NCI-H2107 treated with DMSO at 0.1 percent for 48 hours (cell line): ENCODE data around the gene TSSK1B.
"Not testable (repeated sequence)": the region's sequence is repeated elsewhere in the genome, so short reads cannot be mapped to it uniquely, and the experiment has no call there.

Experiments used
- DNase-seq: peaks from one replicate; lab custom pipeline; 2025; ENCODE audit not compliant: unreplicated experiment; lab: John Stamatoyannopoulos, UW

The TSSK1B gene, protein sequence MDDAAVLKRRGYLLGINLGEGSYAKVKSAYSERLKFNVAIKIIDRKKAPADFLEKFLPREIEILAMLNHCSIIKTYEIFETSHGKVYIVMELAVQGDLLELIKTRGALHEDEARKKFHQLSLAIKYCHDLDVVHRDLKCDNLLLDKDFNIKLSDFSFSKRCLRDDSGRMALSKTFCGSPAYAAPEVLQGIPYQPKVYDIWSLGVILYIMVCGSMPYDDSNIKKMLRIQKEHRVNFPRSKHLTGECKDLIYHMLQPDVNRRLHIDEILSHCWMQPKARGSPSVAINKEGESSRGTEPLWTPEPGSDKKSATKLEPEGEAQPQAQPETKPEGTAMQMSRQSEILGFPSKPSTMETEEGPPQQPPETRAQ

DNA sequence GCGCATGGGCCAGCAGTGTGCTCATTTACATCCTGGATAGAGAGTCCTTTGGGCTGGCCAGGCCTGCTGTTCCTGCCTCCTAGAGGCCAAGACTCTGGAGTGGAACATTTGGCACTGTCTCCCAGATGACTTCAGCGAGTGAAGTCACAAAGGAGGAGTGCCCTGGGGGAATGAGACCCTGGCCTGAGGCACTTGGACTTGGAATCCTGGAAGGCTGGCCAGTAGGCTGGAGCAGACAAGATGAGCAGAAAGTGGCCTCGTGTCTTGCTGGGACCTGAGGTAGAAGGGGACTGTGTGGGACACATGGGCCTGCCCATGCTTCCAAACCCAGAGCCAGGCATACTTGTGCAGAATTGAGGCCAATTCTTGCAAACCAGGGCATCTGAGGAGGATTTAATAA is at the start of gene TSSK1B:
Gene TSSK1B (minus strand): TSS at position 101 of the 400 bp plus-strand sequence. CDS start 150 bp downstream, outside the sequence.
- no peak for DNase-seq

DNA sequence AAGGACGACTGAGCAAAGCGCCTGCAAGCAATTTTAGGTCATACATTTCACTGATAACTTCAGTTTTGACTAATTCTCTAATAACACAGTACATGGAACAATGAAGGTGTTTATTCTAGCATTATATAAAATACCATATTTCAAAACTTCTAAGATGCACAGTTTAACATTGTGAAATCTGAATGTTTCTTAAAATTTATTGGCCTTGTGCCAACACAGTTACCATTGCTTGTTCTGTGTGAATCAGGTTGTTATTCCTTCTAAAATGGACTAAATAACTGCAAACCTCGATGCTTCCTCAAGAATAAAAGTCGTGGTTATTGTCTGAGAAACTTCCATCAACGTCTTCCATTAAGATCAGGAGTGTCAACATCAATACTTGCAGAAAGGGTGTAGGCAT is 45.5 kb upstream of the TSSK1B start:
- no peak for DNase-seq

DNA sequence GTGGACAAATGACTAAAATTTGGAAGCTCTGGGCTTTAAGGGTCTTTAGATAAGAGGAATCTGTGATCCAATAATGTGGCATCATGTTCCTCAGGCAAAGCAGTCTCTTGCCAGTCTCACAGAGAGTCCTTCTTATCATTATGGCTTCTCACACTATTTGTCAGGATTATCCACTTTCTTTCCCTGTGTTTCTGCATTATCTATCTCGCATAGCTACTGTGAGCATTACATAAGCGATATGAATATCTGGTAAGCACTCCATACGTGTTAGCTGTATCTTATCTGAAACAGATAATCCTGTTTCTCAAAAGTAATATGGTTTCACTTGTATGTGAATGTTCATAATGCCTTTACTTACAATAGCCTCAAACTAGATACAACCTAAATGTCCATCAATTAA is 43.9 kb upstream of the TSSK1B start:
- no peak for DNase-seq

DNA sequence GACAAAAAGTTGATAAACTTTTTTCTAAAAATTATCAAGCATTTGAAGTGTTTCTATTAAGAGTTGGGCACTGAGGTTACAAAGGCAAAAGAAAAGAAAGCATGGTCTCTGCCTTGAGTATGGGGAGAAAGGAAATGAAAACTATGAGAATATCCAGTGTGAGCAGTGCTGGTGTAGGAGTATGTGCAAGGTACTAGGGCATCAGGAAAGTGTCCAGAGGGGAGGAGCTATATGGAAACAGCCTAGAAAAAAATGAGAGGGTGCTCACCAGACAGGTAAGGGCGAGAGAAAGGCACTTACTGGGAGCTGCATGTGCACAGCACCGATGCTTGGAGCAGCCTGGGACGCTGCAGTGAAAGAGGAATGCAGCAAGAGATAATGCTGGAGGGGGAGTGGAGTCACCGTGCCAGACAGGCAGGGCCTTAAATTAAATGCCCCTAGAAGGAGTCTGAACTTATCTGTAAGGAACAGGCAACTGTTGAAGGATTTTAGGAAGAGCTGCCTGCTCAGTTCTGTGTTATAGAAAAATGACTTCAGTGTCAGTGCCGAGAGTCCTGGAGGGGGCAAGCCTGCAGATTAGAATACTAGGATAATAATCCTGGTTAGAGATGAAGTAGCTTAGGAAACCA is 39.4 kb upstream of the TSSK1B start:
- DNase-seq: no peak

DNA sequence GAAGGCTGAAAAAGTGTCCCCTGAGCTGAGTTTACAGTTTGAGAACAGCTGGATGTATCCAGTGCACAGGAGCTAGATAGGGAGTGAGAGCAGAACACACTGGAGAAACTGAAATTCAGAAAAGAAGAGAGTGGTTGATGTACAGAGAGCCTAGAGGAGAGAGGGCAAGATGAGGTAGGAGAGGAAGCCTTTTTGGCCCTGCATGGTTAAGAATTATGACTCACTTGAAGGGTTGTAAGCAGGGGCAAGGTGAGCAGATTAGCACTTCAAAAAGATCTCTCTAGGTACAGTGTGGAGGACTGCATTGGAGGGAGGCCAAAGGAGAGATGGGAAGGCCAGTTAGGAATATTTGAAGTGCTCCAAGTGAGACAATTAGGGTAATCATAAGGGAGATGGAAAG is 28.2 kb upstream of the TSSK1B start:
- DNase-seq: no peak

DNA sequence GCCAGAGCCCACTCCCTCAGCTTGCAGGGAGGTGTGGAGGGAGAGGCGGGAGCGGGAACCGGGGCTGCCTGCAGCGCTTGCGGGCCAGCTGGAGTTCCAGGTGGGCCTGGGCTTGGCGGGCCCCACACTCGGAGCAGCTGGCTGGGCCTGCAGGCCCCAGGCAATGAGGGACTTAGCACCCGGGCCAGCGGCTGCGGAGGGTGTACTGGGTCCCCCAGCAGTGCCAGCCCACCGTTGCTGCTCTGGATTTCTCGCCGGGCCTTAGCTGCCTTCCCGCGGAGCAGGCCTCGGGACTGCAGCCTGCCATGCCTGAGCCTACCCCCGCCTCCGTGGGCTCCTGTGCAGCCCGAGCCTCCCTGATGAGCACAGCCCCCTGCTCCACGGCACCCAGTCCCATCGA is 22.3 kb upstream of the TSSK1B start:
- DNase-seq: not testable (repeated sequence)

DNA sequence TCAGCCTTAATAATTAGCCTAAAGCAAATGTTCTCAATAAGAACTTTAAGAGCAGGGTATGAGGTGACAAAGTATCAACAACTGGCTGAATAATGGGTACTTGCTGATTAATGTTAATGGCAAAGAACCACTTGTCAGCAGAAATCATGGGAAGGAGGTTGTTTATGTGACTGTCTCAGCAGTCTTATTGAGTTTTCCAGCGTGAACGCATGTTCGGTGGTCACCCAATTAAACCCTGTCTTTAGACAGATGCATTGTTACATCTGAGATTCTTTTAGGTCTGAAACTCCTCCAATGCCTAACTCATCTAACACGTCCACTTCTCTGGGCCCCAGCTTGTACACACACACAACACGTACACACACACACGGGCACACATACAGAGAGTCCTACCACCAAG is 18.2 kb upstream of the TSSK1B start:
- DNase-seq: no peak

DNA sequence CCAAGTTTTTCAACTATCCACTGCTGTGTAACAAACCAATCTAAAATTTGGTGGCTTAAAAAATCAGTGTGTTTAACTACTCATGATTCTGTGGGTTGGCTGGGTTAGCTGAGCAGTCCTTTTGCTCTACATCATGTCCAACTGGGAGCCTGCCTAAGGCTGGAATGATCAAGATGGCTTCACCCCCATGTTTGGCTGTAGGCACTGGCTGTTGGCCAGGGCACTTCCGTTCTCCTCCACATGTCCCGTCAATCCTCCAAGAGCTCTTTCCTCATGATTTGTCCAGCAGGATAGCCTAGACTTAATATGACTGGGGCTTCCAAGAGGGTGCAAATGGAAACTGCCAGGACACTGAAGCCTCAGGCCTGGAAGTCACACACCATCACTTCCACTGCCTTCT is 17.0 kb upstream of the TSSK1B start:
- DNase-seq: no peak

DNA sequence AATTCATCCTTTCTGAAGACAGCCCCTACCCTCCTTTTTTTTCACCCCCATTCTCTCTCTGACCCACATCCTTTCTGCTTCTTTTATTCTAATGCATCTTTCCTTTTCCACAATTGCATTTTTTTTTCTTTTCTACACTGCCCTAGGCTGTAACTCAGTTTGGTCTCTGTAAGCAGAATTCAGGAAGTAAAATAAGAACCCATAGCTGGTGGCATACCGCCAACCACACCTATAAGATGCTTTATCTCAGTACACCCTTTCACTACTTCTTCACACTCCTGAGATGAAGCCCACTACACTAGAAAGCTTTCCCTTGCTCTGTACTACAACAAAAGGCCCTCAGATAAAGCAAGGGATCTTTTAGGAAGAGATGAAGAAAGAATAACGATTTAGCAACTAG is 16.1 kb upstream of the TSSK1B start:
- no peak for DNase-seq

DNA sequence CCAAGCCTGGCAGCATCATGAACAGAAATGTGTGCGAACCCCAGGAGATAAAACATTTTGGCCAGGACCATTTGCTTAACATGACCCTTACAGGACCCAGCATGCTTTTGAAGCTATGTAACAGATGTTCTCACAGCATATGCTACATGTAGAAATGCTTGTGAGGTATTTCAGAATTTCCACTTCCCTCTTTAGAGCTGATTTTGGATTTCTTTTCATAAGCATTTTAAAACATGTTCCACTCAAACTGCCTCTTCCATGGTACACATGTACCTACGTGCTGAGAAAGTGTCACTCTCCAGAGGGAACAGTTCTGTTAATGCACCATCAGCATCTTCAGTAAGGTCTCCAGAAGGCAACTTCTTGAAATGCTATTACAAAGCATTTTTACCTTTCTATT is 15.7 kb upstream of the TSSK1B start:
- no peak for DNase-seq

DNA sequence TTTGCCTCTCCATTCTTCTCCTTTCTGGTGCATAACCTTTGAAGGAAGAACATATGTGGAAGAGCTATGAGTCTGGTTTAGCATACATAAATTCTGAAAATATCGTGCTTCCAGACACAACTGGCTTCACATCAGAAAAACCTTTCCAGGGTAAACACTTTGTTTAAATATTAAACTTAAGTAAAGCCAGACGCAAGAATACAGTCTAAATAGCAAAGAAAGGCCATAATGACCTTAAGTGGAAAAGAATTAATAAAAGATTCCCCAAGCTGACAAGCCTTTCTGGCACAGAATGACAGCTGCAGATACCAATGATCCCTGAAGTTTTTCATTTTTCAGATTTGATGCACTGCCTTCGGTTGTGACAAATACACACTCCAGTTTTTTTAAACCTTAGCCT is 13.5 kb upstream of the TSSK1B start:
- DNase-seq: no peak

DNA sequence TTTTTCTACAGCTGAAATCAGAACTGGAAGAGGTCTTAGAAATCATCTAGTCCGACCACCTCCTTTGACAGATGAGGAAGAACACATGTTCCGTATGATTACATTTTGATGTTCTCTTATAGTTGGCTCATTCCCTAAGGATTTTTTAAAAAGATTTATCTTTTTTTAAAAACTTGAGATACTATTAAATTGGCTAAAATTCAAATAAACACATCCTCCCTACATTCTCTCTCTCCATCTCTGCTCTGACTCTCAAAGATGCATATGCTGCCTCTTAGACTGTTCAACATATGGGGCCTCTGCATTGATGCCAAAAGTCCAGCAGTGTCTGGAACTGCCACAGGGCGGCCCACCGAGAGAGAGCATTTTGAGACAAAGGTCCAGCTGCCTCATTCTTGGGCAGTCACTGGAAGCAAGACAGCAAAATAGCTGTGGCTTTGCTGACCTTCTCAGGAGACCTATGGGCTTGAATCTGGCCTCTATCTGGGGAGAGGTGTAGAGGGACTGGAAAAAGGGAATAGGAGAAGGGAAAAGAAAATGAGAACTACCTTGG is 12.8 kb upstream of the TSSK1B start:
- no peak for DNase-seq

DNA sequence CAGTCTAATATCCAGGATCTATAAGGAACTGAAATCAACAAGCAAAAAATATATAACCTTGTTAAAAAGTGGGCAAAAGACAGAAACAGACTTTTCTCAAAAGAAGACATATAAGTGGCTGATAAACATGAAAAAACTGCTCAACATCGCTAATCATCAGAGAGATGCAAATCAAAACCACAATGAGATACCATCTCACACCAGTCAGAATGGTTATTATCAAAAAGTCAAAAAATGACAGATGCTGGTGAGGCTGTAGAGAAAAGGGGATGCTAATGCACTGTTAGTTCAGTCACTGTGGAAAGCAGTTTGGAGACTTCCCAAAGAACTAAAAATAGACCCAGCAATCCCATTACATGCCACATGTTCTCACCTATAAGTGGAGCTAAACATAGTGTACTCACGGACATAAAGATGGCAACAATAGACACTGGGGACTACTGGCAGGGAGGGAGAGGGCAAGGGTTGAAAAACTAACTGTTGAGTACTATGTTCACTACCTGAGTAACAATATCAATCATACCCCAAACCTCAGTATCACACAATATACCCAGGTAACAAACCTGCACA is 11.7 kb upstream of the TSSK1B start:
- DNase-seq: no peak

DNA sequence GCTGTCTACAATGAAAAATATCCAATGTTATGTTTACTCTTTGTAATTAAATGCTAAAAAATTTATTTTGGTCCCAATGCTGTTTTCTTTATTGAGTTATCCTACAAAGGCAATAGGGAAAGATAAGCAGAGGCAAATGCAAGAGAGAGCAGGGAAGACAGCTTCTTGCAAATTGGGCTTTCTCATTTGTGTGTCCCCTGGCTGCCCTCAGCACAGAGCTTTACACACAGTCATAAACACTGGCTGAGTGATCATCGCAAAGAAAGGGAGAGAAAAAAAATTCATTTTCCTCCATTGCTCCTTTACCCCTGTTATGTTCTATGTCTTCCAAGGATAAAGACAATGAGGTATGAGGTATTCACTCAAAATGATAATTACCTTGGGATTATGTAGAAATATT is 2.3 kb upstream of the TSSK1B start:
- no peak for DNase-seq

DNA sequence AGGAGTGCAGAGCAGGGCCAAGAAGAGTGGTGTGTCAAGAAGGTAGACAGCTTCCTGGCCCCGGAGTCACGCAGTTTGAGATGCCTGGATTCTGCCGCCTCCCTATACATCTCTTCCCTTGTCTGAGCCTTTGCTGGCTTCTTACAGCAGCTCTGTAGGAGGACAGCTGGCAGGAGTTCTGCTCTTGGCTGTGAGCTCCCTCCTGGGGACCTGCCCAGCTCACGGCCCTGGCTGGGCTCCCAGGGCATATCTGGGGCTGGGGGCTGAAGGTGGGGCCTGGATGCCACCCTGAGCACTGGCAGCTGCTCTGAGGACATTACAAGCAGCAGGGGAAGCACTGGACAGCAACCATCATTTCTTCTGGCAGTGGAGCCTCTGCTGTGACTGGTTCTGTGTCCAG is 786 bp upstream of the TSSK1B start:
- DNase-seq: no peak

DNA sequence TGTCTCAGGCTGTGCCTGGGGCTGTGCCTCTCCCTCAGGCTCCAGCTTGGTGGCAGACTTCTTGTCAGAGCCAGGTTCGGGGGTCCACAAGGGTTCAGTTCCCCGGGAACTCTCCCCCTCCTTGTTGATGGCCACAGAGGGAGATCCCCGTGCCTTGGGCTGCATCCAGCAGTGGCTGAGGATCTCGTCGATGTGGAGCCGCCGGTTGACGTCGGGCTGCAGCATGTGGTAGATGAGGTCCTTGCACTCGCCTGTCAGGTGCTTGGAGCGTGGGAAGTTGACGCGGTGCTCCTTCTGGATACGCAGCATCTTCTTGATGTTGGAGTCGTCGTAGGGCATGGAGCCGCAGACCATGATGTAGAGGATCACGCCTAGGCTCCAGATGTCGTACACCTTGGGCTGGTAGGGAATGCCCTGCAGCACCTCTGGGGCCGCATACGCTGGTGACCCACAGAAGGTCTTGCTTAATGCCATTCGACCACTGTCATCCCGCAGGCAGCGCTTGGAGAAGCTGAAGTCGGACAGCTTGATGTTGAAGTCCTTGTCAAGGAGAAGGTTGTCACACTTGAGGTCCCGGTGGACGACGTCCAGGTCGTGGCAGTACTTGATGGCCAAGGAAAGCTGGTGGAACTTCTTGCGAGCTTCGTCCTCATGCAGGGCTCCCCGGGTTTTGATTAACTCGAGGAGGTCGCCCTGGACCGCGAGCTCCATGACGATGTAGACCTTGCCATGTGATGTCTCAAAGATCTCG is 752 bp downstream of the TSSK1B start:
- DNase-seq: no peak

DNA sequence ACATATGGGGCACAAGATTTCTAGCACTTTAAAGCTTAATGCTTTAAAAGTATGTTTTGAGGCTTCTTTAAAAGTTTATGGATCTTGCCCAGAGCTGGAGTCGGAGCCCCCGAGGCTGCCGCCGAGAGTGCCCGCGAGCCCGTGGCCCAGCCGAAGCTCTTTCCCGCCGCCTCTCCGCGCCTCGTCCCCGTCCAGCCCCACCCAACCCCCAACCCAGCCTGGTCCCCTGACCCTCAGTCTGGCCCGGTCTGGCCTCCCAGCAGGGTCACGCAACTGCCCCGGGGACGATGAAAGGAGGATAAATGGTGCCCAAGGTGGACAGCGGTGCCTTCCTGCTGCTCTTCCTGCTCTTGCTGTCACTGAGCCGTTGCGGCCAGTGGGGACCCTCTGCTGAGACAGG is 1.7 kb downstream of the TSSK1B start:
- no peak for DNase-seq

DNA sequence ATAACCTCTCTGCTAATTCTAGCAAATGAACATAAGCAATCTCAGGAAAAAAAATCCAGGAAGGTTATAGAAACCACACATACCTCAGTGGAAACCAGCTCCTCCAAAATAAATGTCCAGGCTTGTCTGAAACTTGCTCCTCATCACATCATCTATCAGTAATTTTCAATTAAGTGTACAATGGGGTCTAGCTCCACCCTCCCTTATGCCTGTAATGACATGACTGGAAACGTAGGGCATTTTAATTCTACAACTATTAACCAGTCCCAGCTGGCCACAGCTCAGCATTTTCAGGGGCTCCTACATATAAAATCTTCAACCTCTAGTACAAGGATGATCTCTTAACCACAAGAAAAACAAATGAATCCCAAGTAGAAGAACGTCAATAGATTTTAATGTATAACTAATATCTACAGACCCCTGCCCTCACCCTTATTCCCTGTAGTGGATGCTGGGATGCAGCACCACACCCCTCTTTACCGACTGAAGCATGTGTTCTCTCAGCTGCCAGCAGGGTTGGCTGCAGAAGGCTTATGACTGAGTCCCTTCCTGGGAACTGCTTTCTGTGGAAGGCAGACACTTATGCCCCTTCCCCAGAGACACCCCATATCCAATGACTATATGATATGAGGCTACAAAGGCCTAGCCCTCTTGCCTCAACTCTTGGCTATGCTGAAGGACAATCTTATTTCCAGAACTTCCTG is 6.8 kb downstream of the TSSK1B start:
- DNase-seq: no peak

DNA sequence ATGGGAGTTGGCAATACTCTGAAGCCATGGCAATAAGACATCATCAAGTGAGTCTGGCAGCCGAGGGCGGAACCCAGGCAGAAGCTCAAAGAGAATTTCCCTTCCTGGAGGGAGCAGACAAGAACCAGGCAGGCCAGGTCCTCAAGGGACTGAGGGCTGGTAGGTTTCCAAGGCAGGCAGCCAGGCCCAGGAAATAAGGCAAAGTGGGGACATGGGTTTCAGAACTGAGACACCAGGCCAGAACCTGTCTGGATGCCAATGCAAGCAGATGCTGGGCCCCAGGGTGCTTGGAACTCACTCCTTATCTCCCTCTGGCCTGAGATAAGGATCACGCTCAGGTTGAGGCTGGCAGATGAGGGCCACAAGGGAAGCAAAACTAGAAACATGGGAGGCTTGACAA is 8.9 kb downstream of the TSSK1B start:
- no peak for DNase-seq

DNA sequence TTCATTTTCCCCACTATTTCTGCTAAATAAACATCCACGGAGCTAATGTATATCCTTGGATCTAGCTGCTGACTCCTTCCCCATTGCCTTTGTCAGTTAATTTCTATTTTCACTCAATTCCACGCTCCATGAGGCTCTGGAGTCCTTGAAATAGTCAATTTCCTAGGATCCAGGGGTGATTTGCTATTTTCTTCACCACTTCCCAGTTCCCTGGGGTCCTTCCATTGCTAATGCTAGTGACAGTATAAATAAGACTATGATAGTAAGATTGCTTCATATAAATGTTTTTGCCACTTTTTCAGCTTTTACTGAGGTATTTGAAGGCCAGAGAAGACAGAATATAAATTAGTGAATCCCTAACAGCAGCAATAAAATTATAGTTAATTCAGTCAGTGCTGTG is 13.1 kb downstream of the TSSK1B start:
- DNase-seq: no peak

DNA sequence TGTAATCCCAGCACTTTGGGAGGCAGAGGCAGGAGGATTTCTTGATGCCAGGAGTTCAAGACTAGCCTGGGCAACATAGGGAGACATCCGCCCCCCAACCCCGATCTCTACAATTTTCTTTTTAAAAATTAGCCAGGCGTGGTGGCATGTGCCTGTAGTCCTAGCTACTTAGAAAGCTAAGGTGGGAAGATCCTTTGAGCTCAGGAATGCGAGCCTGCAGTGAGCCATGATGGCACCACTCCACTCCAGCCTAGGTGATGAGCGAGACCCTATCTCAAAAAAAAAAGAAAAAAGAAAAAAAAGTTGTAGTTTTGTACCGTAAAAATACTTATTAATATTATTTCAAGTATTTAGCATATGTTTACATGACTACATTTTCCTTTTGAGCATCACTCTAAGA is 29.3 kb downstream of the TSSK1B start:
- no peak for DNase-seq
